Stomach smooth muscle (tissue), 2 donors: ENCODE results near the gene C3AR1.
"Not testable (repeated sequence)": the region's sequence is repeated elsewhere in the genome, so short reads cannot be mapped to it uniquely, and the experiment has no call there.

ENCODE experiments used
- H3K27ac ChIP-seq: one replicate; pipeline ENCODE4 v1.7.0; 2013; ENCODE audit warnings: mild to moderate bottlenecking, low read length, inconsistent platforms
- H3K27me3 ChIP-seq, 2 donors: one replicate each; pipeline ENCODE4 v1.7.0; 2013; ENCODE audit warnings: low read length in 2 of 2; ENCODE audit not compliant: insufficient read depth in 2 of 2, control insufficient read depth in 1 of 2
- H3K36me3 ChIP-seq, 2 donors: one replicate each; pipeline ENCODE4 v1.7.0; 2013; ENCODE audit warnings: low read length in 2 of 2; ENCODE audit not compliant: control insufficient read depth in 2 of 2, insufficient read depth in 2 of 2
- H3K4me1 ChIP-seq: one replicate; pipeline ENCODE4 v1.7.0; 2013; ENCODE audit warnings: low read length; ENCODE audit not compliant: control insufficient read depth, insufficient read depth
- H3K4me3 ChIP-seq, 2 donors: one replicate each; pipeline ENCODE4 v1.7.0; 2013; ENCODE audit warnings: low read length in 2 of 2
- H3K9ac ChIP-seq, 2 donors: one replicate each; pipeline ENCODE4 v1.7.0; 2013; ENCODE audit warnings: low read length in 2 of 2, mild to moderate bottlenecking in 1 of 2
- H3K9me3 ChIP-seq, 2 donors: one replicate each; pipeline ENCODE4 v1.7.0; 2013; ENCODE audit warnings: low read length in 2 of 2; ENCODE audit not compliant: control insufficient read depth in 2 of 2
- donor health status: healthy.
- donor health status: Pancreatic carcinoma.

C3AR1 gene

GRCh38 chr12:8065991-8066594, at the start of gene C3AR1:
C3AR1 (minus strand) TSS chr12:8066359; CDS start chr12:8060185, 6,174 bp downstream.
- Histone ChIP-seq H3K27ac (no peak within 1 kb of the TSS), H3K9me3 (no peaks in the 10 kb centered on the region), H3K4me3 (no peak within 1 kb of the TSS), H3K36me3 (no peaks in the 10 kb centered on the region), H3K9ac (no peak within 1 kb of the TSS), H3K27me3 (no peaks in the 10 kb centered on the region), H3K4me1 (no peaks in the 10 kb centered on the region)

GRCh38 chr12:8113117-8113516, 47.0 kb upstream of the C3AR1 start:
- not testable (repeated sequence) for H3K4me3 ChIP-seq, H3K9me3 ChIP-seq, H3K36me3 ChIP-seq, H3K4me1 ChIP-seq, H3K27me3 ChIP-seq, H3K27ac ChIP-seq, H3K9ac ChIP-seq

- H3K4me3 ChIP-seq, result no peak overlapping the region
- H3K36me3 ChIP-seq, result peaks cover 2 to 4% of the 10 kb centered on the region in 2 donors
- no peaks in the 10 kb centered on the region for H3K4me1 ChIP-seq
- no peaks in the 10 kb centered on the region for H3K27me3 ChIP-seq
- no peaks in the 10 kb centered on the region for H3K9me3 ChIP-seq
- no peak overlapping the region for H3K27ac ChIP-seq
- H3K9ac ChIP-seq, result no peak overlapping the region
Observed at GRCh38 chr12:8108808-8109398, 42.7 kb upstream of the C3AR1 start.

- Histone ChIP-seq H3K9ac (no peak overlapping the region), H3K4me3 (no peak overlapping the region), H3K27ac (no peak overlapping the region), H3K4me1 (no peaks in the 10 kb centered on the region), H3K9me3 (no peaks in the 10 kb centered on the region), H3K27me3 (no peaks in the 10 kb centered on the region), H3K36me3 (peaks cover 26 to 28% of the 10 kb centered on the region in 2 donors)
Observed at GRCh38 chr12:8099235-8099634, 33.1 kb upstream of the C3AR1 start.

- Histone ChIP-seq H3K9me3 (no peaks in the 10 kb centered on the region), H3K4me3 (no peak overlapping the region), H3K27me3 (no peaks in the 10 kb centered on the region), H3K9ac (no peak overlapping the region), H3K27ac (no peak overlapping the region), H3K36me3 (peaks cover 46 to 51% of the 10 kb centered on the region in 2 donors), H3K4me1 (no peaks in the 10 kb centered on the region)
Observed at GRCh38 chr12:8096281-8096915, 30.2 kb upstream of the C3AR1 start.

- peaks cover 56 to 64% of the 10 kb centered on the region in 2 donors for H3K36me3 ChIP-seq
- H3K9me3 ChIP-seq, result no peaks in the 10 kb centered on the region
Observed at GRCh38 chr12:8093291-8093690, 27.1 kb upstream of the C3AR1 start.

GRCh38 chr12:8089716-8090115, 23.6 kb upstream of the C3AR1 start:
- H3K27me3 ChIP-seq, result no peaks in the 10 kb centered on the region
- H3K36me3 ChIP-seq, result peaks cover 35 to 43% of the 10 kb centered on the region in 2 donors
- no peak overlapping the region for H3K4me3 ChIP-seq
- H3K27ac ChIP-seq, result no peak overlapping the region
- H3K9me3 ChIP-seq, result no peaks in the 10 kb centered on the region
- no peak overlapping the region for H3K9ac ChIP-seq
- no peaks in the 10 kb centered on the region for H3K4me1 ChIP-seq

More at GRCh38 chr12:8093291-8093690, 27.1 kb upstream of the C3AR1 start:
- Histone ChIP-seq H3K27me3 (no peaks in the 10 kb centered on the region), H3K9ac (no peak overlapping the region), H3K4me1 (no peaks in the 10 kb centered on the region), H3K27ac (no peak overlapping the region), H3K4me3 (no peak overlapping the region)

GRCh38 chr12:8089277-8089676, 23.1 kb upstream of the C3AR1 start:
- not testable (repeated sequence) for H3K9ac ChIP-seq, H3K4me1 ChIP-seq, H3K9me3 ChIP-seq, H3K27me3 ChIP-seq, H3K27ac ChIP-seq, H3K4me3 ChIP-seq
- H3K36me3 ChIP-seq, result peaks cover 31 to 39% of the 10 kb centered on the region in 2 donors

- no peaks in the 10 kb centered on the region for H3K27me3 ChIP-seq
- H3K9me3 ChIP-seq, result no peaks in the 10 kb centered on the region
- H3K4me3 ChIP-seq, result no peak overlapping the region
- no peak overlapping the region for H3K27ac ChIP-seq
- H3K9ac ChIP-seq, result no peak overlapping the region
- H3K4me1 ChIP-seq, result peaks cover 4% of the 10 kb centered on the region
- H3K36me3 ChIP-seq, result peaks cover 30 to 36% of the 10 kb centered on the region in 2 donors
Observed at GRCh38 chr12:8088574-8088973, 22.4 kb upstream of the C3AR1 start.

GRCh38 chr12:8087666-8088065, 21.5 kb upstream of the C3AR1 start:
- no peak overlapping the region for H3K4me3 ChIP-seq
- H3K36me3 ChIP-seq, result peaks cover 22 to 28% of the 10 kb centered on the region in 2 donors
- H3K27me3 ChIP-seq, result no peaks in the 10 kb centered on the region
- no peak overlapping the region for H3K27ac ChIP-seq
- no peak overlapping the region for H3K9ac ChIP-seq
- H3K9me3 ChIP-seq, result no peaks in the 10 kb centered on the region
- H3K4me1 ChIP-seq, result peaks cover 8% of the 10 kb centered on the region

- H3K4me1 ChIP-seq, result peaks cover 11% of the 10 kb centered on the region
- H3K9ac ChIP-seq, H3K4me3 ChIP-seq, H3K36me3 ChIP-seq, H3K27me3 ChIP-seq, H3K9me3 ChIP-seq, H3K27ac ChIP-seq: not testable (repeated sequence)
Observed at GRCh38 chr12:8084351-8084750, 18.2 kb upstream of the C3AR1 start.
